Measurements from ENCODE around the gene FSD1. TPM values are rescaled to one million over a fixed set of nuclear protein-coding genes. Genes with fewer than 3 reads are reported as not detected.

The FSD1 gene
- total and polyA plus RNA-seq, 9 of the 15 experiments (the other 6 are each of a cell fraction or from before 2014, with no cell fraction given), result 0.11 to 1.9 (median 0.94) TPM; not detected in 1

GRCh38 chr19:4362101-4362828 is 57.9 kb downstream of the FSD1 start (continued):
- peak; percentile 73 for TF ChIP-seq ZBTB33 (CRISPR knock-in tag; IDR thresholded peaks at IDR 0.05)

GRCh38 chr19:4362831-4363545 is 58.6 kb downstream of the FSD1 start:
- Histone ChIP-seq H3K4me2 (ENCODE audit: insufficient read depth, low read length) (no peak overlapping the region), H3K9me1 (ENCODE audit: control insufficient read depth, insufficient read depth, low read length) (no peaks in the 10 kb centered on the region), H3K27ac (ENCODE audit: extremely low read depth, low read depth, low read length) (no peak overlapping the region), H3K9ac (ENCODE audit: insufficient read depth in 1 of 2, low read depth in 2 of 2, low read length in 2 of 2) (peak overlapping the region in 1 of 2 experiments; percentile 52; a peak in 1 of 4 replicates), H3K4me1 (replicated peaks in 1 of 2; ENCODE audit: control insufficient read depth in 2 of 2, insufficient read depth in 2 of 2, low read length in 2 of 2) (peaks cover 0 to 80% of the 10 kb centered on the region in 2 experiments; a peak in 2 of 5 replicates), H4K20me1 (replicated peaks; ENCODE audit: control insufficient read depth, insufficient read depth, low read length) (peaks cover 4% of the 10 kb centered on the region; the same call in 1 of the 2 replicates), H2AFZ (ENCODE audit: low read depth, low read length) (no peak overlapping the region), H3K79me2 (ENCODE audit: control insufficient read depth, insufficient read depth, low read length) (peaks cover 13% of the 10 kb centered on the region), H3K9me3 (replicated peaks; ENCODE audit: control insufficient read depth, insufficient read depth, low read depth, low read length) (no peaks in the 10 kb centered on the region), H3K4me3 (no peak overlapping the region), H3K36me3 (ENCODE audit: control insufficient read depth, insufficient read depth, low read length) (peaks cover 96% of the 10 kb centered on the region; the same call in 2 of the 3 replicates), H3K27me3 (ENCODE audit: control insufficient read depth in 2 of 2, insufficient read depth in 2 of 2, low read length in 2 of 2) (no peaks in the 10 kb centered on the region)
- ATAC-seq (no peak), DNase-seq (ENCODE audit: extremely low read depth in 1 of 4, low spot score in 3 of 4) (no peak), FAIRE-seq (no peak)
- BruUV-seq (replicated peaks), result no TSS peak
- CTCF ChIA-PET (ENCODE audit: low intra/inter-chr PET ratio), result no interaction called here
- in situ Hi-C loops (cut with MboI), result no loop called here
- intact Hi-C loops (cut with micrococcal nuclease), result no loop called here
- POLR2A ChIA-PET, result interaction anchor here (1.0 to 4.8 kb wide), 4 partner anchors 9 to 20 kb away, joined by 4 to 29 read pairs (median 5); no protein-coding TSS in a partner anchor
- 91% methylated on average over 22 of the region's 22 CpGs for WGBS (ENCODE audit: insufficient coverage, low coverage, missing lambda C conversion rate)
- peak in 1 of 3 experiments; percentile 23; a peak in 1 of 6 replicates for TF ChIP-seq CTCF (IDR thresholded peaks at IDR 0.05 in 2 of 3, conservative IDR thresholded peaks at IDR 0.05 in 1 of 3; ENCODE audit: insufficient read depth in 2 of 3, low read depth in 1 of 3, low read length in 3 of 3)
- TF ChIP-seq POLR2A (conservative IDR thresholded peaks at IDR 0.05), result 0 out of 2 replicates have a peak, but pooled peaks have one; percentile 16
- TF ChIP-seq SIRT6 (IDR thresholded peaks at IDR 0.05; ENCODE audit: low read depth, low read length), result no peak
- TF ChIP-seq FOXP1 (CRISPR knock-in tag; IDR thresholded peaks at IDR 0.05), result no peak
- TF ChIP-seq RBFOX2 (IDR thresholded peaks at IDR 0.05; ENCODE audit: low read depth, low read length), result 0 out of 2 replicates have a peak, but pooled peaks have one; percentile 12
- peak; percentile 63 for TF ChIP-seq POLR2G (IDR thresholded peaks at IDR 0.05; ENCODE audit: low read depth, low read length)
